Stimulated activated CD4-positive, alpha-beta T cell treated with anti-CD3 and anti-CD28 coated beads, Interleukin-1b, Interleukin-23, amount 100 ng/mL, for 4 hours (primary cell): Measurements from ENCODE around the gene CSTPP1.
"Not testable (repeated sequence)": the region's sequence is repeated elsewhere in the genome, so short reads cannot be mapped to it uniquely, and the experiment has no call there.

Source experiments
- DNase-seq, 2 donors: peaks; one replicate each; pipeline ENCODE4 v3.0.0-alpha.2; 2020; ENCODE audit warnings: low read depth in 2 of 2

Gene CSTPP1

DNA sequence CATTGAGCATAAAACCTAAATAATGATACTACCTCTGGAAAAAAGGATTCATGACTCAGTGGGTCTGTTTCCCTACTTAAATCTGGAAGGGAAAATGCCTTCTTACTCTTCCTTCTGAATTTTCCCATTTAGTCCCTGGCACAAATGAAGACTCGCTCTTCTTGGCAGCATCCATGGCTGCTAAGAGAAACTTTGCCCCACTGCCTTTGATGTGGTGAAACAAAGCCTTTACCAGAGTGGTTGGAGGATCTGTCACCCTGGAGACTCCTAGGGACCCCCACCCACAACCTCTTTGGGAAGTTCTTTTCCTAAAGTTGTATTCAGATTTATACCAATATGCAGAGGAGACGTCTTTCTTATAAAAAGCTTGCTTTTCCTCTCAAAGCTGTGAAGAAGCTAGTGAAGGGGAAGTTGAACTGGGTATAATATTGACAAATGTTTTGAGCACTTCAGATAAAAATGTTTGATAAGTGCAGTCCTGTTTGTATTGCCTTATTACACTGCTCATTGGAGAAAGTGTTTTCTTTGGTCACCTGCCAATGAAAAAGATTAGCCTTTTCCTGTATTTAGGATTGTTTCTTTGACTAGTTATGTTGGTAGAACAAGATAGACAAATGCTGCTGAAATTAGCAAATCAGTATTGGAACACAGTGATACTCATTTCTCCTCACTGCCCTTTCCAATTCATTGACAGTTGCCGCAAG, 162.8 kb downstream of the CSTPP1 start:
- no peak for DNase-seq

DNA sequence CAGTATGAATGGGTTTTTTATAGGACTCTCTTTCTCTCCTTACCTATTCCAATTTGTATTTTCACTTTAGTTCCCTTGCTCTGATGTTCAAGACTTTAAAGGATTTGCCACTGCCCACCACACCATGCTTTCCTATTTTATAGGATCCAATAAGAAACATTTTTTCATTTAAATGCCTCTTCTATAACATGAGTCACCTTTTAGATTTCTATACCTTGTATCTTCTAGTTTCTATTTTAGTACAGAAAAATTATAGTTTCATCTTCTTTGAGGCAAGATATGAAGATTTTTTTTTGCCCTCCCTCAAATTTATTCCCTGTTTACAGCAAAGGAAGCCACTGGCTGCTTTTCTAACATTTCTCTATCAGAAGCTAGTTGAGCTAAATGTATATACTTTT, 163.4 kb downstream of the CSTPP1 start:
- DNase-seq = no peak

DNA sequence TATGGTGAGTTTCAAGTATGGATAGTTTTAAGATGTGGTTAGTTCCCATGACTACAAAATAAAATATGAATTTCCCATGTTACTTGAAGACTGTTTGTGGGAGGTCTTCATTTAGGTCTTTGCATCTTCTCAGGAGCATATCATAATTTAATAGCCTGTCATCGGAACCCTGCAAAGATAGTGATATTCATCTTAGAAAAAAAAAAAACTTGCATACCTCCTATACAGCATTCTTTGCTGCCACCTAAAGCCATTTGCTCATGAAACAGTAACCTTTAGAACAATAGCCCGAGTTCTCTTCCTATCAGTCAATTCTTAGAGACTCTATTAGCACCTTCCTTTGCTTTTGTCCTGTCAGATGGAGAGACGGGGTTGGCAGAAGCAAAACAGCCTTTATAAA, 164.8 kb downstream of the CSTPP1 start:
- no peak for DNase-seq

DNA sequence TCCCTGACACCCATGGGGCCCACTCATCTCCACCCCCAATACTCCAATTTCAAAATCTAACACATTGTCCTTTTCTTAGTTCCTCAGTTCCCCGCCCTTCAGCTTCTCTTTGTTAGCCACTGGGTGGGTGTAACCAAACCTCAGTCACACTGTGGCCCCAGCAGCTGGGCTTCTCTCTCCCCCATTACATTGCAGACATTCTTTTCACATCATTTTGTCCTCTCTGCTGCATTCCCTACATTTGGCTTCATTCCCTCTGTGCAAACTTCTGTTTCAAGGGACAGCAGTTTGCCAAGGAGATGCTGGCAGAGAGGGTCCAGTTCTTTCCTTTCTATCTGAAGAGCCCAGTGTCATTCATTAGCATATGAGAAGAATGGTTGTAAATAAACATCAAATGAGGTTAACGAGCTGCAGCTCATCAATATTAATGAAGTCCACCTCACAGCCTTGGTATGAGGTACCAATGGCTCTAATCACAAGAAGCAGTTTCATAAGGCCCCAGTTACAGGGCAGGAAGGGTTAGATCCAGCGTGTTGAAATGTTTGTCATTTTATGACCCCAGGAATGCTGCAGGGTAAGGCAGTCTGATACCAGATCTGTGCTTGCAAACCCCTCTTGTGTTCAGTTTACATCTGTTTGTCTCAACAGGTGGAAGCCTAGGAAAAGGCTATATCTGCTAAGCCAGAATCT, 167.8 kb downstream of the CSTPP1 start:
- DNase-seq = no peak

DNA sequence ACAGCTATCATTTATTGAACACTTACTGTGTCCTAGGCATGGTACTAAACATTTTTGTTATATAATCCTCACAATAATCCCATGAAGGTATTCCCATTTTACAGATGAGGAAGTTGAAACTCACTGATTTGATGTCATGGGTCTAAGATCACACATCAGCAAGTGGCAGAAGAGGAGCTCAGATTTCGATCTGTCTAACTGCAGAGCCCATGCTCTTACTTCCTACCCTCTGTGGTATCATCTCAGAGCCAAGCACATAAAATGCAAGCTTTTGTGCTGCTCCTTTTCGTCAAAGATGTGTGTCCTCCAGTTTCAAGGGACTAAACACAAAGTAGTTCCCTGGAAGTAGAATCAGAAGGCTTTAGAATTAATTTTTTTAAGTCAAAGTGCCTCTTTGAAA, 169.0 kb downstream of the CSTPP1 start:
- DNase-seq = no peak

DNA sequence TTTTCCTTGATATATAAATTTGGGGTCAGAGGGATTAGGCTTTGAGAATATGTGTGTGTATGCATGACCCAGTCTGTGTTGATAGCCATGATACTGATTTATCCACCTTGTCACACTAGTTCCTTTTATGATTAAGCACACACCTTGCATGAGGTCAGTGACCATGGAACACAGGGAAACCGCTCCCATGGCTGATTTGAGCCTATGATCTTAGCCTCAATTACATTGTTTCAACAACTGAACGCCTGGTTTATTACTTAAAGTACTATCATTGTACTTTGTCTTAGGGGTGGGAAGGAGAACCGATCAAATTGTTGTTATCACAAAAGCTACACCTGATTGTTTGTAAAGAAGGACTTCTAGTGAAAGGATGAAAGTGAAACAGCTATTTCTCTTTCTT, 169.4 kb downstream of the CSTPP1 start:
- no peak for DNase-seq

DNA sequence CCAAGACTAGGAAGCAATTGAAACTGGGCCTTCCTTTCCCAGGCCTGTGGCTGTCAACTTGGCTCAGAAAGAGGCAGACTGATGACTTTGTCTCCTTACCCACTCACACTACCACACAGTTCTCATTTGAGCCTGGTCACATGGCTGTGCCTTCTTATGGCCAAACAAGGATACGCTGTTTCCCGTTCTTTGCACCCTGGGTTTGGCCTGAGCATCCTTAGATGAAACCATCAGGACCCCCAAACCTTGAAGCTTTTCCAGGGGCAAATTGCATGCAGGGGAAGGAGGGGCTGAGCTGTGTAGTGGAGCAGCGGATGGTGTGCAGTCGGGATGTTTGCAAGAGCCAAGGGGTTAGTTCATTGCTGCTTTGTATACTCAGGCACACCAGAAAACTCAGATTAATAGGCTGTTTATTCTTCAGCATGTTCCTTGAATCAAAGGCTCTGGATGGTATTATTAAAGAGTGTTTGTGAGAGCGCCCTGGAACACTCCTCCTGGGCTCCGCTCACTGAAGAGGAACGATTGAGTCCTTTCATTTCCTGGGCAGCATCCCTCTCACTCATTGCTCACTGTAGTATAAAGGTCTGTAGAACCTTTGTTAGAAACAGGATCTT, 170.3 kb downstream of the CSTPP1 start:
- no peak for DNase-seq

DNA sequence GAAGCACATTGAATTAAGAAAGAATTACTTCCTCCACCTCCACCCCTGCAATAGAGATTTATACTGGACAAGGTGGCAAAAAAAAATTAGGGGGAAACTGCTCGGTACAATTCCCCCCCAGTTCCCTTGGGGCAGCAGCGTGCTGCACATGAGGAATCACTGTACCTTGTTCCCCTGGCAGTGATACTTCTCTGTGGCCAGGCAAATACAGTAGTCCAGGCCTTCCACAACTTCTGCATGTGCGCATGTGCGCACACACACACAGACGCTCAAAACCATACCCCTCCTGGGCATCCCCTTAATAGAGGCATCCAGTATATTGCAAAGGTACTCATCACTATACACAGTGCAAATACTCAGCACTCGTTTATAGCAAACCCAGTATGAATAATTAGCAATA, 171.2 kb downstream of the CSTPP1 start:
- no peak for DNase-seq

DNA sequence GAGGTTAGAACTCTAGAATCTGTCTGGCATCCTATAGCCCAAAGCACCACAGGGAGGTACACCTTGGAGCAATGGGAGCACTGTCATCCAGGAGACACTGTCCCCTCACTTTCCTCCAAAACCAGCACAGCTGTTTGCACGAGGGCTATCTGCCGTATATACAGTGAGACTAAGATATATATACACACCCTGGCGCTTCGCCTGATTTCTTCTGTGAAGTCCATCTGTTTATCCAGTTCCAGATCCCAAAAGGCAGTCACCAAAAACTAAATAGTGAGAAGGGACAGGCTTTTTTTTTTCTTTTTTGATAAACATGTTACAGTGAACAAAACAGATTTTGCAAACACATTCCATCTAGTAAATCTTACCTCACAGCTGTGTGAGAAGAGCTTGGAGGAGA, 171.7 kb downstream of the CSTPP1 start:
- DNase-seq = no peak

DNA sequence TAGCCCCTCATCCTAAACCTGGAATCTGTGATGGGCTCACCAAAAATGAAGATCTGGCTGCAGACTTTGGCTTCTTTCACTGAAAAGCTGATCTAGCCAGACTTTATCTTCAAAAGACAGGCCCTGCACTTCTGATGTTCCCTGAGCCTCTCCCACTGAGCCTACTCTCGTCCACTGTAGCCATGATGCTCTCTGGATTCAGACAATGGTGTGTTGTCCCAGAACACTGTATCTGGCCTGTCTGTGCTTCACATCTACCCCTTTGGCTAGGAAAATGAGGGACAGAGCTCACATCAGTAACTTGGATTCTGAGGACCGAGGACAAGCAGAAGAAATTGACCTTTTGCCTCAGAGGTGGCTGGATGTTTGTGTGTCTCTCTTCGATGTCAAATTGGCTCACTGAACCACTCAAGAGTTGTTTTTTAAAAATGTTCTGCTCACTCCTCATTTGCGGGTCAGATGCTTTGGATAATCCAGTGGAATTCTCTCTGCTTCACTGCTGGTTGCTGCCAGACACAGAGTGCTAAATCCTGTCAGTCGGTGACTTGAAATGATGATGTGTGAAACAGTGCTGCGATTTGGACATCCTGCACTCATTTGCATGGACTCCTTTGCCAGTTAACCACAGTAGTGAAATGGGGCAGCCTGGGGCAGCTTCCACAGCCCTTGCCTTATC, 172.6 kb downstream of the CSTPP1 start:
- DNase-seq = no peak

DNA sequence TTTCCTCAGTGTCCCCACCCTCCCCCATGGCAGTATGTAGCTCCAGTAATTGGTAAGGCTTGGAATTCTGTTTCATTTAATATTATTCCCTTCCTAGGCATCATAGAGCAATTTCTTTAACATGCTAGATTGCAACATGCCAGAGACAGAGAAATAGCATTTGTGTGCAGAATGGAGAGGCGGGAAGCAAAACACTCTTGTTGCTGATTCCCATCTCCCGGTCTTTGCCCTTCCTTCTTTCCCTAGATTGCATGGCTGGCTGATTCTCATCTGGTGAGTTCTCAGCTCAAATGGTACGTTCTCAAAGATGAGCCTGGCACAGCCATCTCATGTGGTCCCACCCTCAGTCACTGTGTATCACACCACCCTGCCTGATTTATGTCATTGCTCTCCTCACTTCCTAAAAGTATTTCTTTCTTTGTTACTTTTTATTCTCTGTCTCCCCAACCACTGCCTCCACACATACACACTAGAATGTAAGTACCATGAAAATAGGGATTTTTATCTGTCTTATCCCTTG, 173.2 kb downstream of the CSTPP1 start:
- no peak for DNase-seq

DNA sequence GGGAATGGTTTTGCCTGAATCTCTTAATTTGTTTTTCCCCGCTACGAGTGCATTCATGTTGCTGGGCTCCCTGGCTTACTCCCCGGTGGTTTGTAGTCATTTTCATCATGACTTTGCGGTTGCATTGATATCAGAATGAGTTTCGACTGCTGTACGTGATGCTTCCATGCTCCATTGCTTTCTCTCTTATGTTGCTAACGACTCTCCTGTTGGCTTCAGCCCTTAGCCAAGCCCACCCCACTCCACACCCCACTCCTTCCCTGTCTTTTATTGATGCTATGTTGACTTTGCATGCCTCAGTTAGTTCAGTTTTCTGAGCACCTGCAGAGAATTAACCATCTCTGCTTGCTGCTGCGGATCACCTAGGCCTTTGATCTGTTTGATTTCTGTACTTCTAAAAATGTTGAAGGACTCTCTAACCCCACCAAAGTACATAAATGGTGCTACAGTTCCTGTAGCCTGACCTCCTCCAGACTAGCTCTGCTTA, 174.8 kb downstream of the CSTPP1 start:
- no peak for DNase-seq

DNA sequence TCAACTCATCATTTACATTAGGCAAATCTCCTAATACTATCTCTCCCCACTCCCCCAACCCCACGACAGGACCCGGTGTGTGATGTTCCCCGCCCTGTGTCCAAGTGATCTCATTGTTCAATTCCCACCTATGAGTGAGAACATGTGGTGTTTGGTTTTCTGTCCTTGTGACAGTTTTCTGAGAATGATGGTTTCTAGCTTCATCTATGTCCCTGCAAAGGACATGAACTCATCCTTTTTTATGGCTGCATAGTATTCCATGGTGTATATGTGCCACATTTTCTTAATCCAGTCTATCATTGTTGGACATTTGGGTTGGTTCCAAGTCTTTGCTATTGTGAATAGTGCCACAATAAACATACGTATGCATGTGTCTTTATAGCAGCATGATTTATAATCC, 176.4 kb downstream of the CSTPP1 start:
- not testable (repeated sequence) for DNase-seq

DNA sequence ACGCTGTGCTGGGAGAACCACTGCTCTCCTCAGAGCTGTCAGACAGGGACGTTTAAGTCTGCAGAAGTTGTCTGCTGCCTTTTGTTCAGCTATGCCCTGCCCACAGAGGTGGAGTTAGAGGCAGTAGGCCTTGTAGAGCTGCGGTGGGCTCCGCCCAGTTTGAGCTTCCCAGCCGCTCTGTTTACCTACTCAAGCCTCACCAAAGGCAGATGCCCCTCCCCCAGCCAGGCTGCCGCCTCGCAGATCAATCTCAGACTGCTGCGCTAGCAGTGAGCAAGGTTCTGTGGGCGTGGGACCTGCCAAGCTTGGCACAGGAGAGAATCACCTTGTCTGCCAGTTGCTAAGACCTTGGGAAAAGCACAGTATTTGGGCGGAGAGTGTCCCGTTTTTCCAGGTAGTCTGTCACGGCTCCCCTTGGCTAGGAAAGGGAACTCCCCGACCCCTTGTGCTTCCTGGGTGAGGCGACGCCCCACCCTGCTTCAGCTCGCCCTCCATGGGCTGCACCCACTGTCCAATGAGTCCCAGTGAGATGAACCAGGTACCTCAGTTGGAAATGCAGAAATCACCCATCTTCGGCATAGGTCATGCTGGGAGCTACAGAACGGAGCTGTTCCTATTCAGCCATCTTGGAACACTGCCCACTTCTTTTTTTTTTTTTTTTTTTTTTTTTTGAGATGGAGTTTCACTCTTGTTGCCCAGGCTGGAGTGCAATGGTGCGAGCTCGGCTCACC, 182.6 kb downstream of the CSTPP1 start:
- peak; percentile 31 to 38 for DNase-seq

DNA sequence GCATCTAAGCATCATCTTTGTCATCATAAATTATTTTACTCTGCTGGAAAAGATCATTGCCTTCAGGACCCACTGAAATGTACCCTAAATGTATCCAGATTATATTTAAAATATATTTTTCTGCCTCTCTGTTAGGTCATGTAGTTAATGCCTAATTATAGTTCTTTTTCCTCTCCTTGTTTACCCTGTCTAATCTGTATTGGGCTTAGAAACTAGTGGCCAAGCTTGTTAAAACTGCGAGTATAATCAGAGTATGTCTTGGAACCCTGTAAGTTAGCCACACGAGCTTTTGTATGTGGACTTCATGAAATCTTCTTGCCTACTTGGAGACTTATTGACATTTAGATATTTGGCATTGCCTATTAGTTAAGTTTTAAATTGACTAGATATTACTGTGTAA, 184.5 kb downstream of the CSTPP1 start:
- DNase-seq = no peak

DNA sequence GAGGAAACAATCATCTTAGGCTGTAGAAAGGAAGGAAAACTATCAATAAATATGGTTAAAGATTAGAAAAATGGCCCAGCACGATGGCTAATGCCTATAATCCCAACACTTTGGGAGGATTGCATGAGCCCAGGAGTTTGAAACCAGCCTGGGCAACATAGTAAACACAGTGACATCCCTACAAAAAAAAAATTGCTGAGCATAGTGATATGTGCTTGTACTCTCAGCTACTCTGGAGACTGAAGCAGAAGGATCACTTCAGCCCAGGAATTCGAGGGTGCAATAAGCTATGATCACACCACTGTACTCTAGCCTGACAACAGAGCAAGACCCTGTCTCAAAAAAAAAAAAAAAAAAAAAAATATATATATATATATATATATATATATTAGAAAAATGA, 185.2 kb downstream of the CSTPP1 start:
- no peak for DNase-seq

DNA sequence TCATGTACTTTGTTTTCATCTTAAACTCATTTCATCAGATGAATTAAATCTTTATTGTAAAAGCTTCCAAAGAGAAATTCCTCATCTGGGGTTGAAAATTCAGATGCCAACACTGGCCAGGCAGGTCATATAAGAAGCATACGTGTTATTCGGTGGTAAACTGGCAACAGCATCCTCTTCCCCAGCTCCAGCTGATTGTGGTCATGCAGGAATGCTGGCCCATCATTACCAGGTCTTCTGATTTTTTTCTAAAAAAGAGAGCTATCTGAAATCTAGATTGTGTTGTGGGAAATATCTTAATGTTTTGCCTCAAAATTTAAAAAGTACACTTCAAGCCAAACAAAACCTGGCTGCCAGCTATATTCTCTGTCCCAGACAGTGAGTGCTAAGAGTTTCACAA, 186.5 kb downstream of the CSTPP1 start:
- DNase-seq = no peak

DNA sequence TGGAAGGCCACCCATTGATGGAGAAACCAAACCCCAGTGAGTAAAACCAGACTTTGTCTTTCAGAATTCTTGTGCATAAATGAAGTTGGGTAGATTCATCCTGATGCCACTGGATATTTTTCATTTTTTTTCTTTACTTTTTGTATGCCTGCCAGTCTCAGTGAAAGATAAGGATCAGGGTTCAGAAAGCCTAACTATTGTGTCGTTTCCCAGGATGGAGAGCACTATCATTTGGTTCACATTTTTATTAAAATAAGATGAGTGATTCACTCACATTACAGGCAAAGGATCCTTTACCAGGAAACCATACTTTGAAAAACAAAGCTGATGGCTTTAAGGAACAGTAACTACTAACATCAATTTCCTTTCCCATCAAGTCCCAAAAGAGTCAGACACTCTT, 188.1 kb downstream of the CSTPP1 start:
- DNase-seq = no peak

DNA sequence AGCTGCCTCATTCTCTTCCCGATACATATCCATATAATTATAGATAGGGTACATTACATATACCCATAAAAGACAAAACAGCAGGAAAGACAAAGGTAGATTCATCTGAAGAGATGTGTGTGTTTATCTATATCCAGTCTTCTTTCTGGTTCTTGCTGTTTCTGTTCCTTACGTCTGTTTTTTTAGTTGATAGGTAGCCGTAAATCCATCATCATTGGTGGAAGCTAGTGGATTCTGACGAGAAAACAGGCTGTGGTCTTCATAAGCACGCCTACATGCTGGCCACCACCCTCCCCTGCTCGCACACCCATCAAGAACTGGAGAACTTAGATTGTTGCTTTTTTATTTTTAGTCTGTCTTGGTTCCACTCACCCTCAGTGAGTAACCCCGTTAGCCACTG, 188.5 kb downstream of the CSTPP1 start:
- DNase-seq = no peak

DNA sequence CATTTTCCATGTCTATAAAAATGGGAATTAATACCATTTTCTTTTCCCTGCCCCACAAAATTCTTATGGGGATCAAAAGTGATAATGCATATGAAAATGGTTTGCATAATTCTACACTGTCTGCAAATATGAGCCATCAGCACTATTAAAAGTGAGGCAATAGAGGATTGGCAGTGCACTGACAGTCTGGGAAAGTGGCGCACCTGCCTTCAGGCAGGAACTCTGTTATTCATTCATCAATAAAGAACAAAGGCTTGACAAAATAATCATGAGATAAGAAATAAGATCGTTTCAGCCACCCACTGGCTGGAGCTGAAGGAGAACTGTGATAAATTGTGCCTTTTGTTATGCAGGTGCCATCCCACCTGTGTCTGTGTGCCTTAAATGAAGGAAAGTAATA, 190.7 kb downstream of the CSTPP1 start:
- no peak for DNase-seq

DNA sequence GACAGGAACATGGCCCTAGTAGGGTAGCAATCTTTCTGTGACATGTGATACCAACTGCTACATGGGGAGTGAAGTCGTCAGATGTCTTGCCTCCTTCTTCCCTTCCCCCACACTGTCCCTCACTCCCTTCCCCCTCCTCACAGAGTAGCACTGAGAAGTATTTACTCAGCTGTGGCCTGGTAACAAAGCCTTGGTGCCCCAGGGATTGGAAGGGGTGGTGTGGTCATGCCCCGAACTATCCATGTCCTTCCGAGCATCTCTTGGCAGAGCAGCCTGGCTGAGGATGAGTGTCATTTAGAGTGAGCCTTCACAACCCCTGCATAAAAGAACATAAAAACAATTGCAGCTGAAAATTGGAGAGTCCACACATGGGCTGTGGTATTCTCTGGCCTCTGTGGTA, 194.0 kb downstream of the CSTPP1 start:
- no peak for DNase-seq

DNA sequence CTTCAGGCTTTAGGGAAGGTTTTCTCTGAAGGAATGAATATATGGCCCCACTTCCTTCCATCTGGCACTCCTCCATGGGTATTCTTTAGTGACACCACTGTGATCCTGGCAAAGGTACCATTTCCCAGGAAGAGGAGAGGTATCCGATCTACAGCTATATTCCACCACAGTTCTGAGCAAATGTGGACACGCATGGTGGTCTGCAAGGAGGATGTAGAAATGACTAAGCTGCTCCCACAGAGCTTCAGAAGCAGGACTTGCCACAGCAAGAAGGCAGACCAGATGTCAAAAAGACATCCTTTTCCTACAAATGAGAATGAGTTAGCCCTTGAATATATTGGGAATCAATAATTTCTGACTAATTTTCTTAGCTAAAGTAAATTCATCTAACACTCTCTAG, 194.6 kb downstream of the CSTPP1 start:
- DNase-seq = no peak
